Vagina (tissue), 2 donors: ENCODE results near the gene DNAJB8.

Experiments
- POLR2AphosphoS5 ChIP-seq, 2 donors: sonication (generic); formaldehyde crosslinking; IDR thresholded peaks; one replicate each; pipeline ENCODE4 v1.9.0; 2017; ENCODE audit warnings: antibody characterized with exemption in 2 of 2, mild to moderate bottlenecking in 2 of 2, low read depth in 1 of 2; ENCODE audit not compliant: insufficient read depth in 1 of 2
- TF ChIP-seq, protein P1 (sequence below), 3 experiments: fragments of 450-650 bp in 2 of 3; fragments of 200-600 bp in 1 of 3; sonication (generic) in 1 of 3; IDR thresholded peaks; one replicate each; pipeline ENCODE4 v1.5.1; 2017 to 2019; ENCODE audit warnings: antibody characterized with exemption in 3 of 3, mild to moderate bottlenecking in 2 of 3, moderate library complexity in 2 of 3

DNA sequence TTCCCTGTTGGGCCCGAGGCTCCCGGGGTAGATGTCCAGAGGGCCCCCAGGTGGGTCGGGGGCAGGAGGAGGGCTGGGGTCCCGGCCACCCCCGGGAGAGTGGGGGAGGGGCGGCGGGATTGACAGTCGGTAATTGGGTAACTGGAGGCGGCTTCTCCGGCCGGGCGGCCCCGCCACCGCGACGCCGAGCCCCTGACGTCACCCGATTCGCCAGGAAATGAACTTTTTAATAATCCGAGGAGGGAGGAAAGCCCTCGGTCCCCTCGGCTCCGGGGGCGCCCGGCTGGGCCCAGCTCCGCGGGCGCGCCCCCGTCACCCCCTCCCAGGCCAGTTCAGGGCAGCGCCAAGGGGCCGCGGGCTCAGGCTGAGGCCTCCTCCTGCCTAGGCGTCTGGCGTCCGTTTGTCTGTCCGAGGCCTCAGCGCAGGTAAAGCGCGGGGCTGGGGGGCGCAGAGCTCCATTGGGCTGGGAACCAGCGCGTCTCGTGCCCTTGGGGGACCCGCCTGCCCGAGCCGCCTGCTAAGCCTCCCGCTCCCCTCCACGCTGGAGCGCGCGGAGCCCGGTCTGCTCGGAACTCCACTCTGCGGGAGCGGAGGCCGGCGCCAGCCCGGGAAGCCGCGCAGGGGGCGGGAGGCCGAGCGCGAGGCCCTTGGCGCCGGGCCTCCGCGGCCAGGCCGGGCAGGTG lies 22.4 kb upstream of the DNAJB8 start:
- TF ChIP-seq, protein P1, sequence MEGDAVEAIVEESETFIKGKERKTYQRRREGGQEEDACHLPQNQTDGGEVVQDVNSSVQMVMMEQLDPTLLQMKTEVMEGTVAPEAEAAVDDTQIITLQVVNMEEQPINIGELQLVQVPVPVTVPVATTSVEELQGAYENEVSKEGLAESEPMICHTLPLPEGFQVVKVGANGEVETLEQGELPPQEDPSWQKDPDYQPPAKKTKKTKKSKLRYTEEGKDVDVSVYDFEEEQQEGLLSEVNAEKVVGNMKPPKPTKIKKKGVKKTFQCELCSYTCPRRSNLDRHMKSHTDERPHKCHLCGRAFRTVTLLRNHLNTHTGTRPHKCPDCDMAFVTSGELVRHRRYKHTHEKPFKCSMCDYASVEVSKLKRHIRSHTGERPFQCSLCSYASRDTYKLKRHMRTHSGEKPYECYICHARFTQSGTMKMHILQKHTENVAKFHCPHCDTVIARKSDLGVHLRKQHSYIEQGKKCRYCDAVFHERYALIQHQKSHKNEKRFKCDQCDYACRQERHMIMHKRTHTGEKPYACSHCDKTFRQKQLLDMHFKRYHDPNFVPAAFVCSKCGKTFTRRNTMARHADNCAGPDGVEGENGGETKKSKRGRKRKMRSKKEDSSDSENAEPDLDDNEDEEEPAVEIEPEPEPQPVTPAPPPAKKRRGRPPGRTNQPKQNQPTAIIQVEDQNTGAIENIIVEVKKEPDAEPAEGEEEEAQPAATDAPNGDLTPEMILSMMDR (IDR thresholded peaks at IDR 0.05), result no peak
- peak in 1 of 2 donors; percentile 79 for TF ChIP-seq POLR2AphosphoS5 (IDR thresholded peaks at IDR 0.05; ENCODE audit: insufficient read depth in 1 of 2, low read depth in 1 of 2)
